Medulla oblongata (tissue), 1 donor: ENCODE results near the gene GPC5.
"Not testable (repeated sequence)": the region's sequence is repeated elsewhere in the genome, so short reads cannot be mapped to it uniquely, and the experiment has no call there.

Experiments
- DNase-seq: peaks from one replicate; pipeline ENCODE4 v3.0.0-alpha.2; 2015; ENCODE audit errors: extremely low spot score

The GPC5 gene

GRCh38 chr13:92461831-92462230 is 1063.4 kb downstream of the GPC5 start:
- DNase-seq, result no peak

DNA sequence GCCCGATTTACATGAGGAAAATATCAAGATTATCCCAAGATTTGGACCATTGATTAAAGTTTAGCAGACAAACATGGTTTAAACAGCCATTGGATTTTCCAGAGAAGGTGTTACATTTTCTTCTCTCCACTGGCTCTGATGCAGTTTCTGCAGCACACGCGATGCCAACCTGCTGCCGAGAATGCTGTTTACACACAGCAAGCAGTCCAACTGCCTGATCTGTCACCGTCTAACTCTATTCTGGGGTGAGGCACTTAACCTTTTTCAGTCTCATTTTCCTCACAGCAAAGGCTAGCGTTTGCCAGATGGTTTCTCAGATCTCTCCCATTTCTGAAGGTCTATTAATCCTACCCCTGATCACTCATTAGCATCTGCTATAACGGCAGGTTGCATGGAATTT is 1064.7 kb downstream of the GPC5 start:
- DNase-seq, result no peak

GRCh38 chr13:92473765-92474475 is 1075.5 kb downstream of the GPC5 start:
- DNase-seq, result no peak

DNA sequence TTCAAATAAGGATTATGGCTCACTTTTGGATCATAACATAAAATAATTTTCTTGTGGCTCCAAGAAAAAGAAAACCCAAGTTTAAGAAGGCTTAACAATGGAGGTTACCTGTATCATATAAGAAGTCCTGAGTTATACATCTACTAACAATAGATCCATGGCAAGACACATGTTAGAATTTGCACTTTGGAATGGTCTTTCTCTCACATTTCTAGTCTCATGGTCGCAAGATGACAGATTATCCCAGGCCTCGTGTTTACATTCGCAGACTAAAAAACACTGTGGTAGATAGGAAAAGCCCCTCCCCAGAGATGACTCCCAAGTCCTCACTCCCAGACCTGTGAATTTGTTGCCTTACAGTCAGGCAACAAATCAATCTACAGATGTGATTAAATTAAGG is 1082.0 kb downstream of the GPC5 start:
- no peak for DNase-seq

- not testable (repeated sequence) for DNase-seq
Observed at GRCh38 chr13:92482790-92483189, 1084.4 kb downstream of the GPC5 start.

DNA sequence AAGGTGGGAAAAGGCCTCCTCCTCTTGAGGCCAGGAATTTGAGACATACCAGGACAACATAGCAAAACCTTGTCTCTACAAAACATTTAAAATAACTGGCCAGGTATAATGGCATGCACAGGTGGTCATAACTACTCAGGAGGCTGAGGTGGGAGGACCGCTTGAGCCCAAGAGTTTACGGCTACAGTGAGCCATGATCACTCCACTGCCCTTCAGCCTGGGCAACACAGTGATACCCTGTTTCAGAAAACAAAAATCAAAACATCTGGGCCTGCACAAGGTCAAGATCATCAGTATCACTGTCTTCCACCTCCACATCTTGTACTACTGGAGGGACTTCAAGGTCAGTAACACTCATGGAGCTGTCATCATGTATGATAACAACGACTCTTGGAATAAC is 1085.5 kb downstream of the GPC5 start:
- no peak for DNase-seq

- DNase-seq, result no peak
Observed at GRCh38 chr13:92487238-92487637, 1088.8 kb downstream of the GPC5 start.

GRCh38 chr13:92488249-92488852 is 1089.9 kb downstream of the GPC5 start:
- DNase-seq, result no peak

DNA sequence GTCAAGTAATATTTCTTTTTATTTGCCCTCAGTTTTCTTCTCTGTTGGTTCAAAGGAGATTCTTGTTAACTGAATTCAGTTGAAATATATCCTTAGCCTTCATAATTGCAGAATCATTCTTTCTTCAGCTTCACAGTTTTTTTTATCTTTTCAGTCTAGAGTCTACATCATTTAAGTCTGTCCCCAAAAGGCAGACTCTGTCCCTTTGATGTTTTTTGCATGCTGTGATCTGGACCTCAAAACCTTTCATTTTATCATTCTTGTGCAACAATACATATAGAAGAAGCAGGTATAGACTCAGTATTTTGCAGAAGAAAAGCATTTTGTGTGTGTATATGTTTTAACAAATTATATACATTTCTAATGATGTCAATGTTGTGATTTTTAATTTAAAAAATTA is 1093.4 kb downstream of the GPC5 start:
- DNase-seq, result no peak

DNA sequence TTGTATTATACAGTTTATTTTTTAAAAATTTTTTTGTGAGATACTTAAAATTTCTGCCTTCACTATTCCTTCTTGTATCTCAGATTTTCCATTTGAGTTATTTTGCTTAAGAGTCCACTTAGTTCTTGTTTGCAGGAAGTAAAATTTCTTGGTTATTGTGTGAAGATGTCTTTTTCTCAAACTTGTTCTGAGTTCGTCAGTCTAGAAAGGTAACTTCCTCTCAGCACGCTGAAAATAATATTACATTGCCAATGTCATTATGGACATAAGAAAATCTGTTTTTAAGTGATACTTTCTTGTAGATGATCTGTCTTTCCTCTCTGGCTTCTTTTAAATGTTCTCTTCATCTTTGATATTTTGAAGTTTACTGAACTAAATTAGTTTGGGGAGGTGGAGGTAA is 1096.5 kb downstream of the GPC5 start:
- DNase-seq, result no peak

GRCh38 chr13:92500192-92500591 is 1101.8 kb downstream of the GPC5 start:
- no peak for DNase-seq

GRCh38 chr13:92510416-92510815 is 1112.0 kb downstream of the GPC5 start:
- DNase-seq, result no peak

GRCh38 chr13:92512852-92513251 is 1114.4 kb downstream of the GPC5 start:
- DNase-seq, result no peak

DNA sequence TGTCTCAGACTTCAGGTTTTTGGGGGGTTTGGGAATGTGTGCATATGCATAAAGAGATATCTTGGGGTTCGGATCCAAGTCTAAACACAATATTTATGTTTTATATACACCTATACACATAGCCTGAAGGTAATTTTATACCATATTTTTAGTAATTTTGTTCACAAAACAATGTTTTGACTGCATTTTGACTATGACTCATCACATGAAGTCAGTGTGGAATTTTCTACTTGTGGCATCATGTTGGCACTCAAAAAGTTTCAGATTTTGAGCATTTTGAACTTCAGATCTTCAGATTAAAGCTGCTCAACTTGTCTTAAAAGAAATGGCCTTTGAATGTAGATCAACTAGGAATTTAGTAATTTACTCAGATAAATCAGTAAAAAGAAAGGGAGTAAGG is 1115.3 kb downstream of the GPC5 start:
- DNase-seq, result no peak

- no peak for DNase-seq
Observed at GRCh38 chr13:92514420-92515125, 1116.2 kb downstream of the GPC5 start.

GRCh38 chr13:92516878-92517277 is 1118.5 kb downstream of the GPC5 start:
- DNase-seq, result not testable (repeated sequence)

GRCh38 chr13:92518622-92519021 is 1120.2 kb downstream of the GPC5 start:
- not testable (repeated sequence) for DNase-seq

DNA sequence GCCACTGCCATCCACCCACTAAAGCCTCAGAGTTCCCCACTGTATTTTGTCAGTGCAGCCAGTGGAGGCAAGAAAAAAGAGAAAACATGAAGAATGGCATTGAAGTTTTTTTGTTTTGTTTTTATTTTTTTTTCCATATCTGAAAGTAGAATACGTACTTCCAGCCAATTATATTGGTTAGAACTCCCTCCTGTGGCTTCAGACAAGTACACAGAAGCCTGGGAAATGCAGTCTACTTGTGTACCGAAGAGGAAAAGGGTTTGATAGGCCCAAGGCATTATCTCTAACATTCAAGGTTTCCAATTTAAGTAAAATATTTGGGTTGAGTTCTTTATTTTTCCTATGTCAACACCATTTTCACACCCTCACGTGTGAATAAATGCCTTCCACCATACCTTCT is 1131.9 kb downstream of the GPC5 start:
- no peak for DNase-seq

- no peak for DNase-seq
Observed at GRCh38 chr13:92535222-92536006, 1137.0 kb downstream of the GPC5 start.

GRCh38 chr13:92537471-92537870 is 1139.0 kb downstream of the GPC5 start:
- no peak for DNase-seq

- DNase-seq, result no peak
Observed at GRCh38 chr13:92538164-92538563, 1139.7 kb downstream of the GPC5 start.

GRCh38 chr13:92539148-92539547 is 1140.7 kb downstream of the GPC5 start:
- not testable (repeated sequence) for DNase-seq
